GM13976 (cell line): ENCODE results near the gene CEMIP.

Experiments
- DNase-seq: peaks from one replicate; pipeline ENCODE4 v3.0.0; 2012; ENCODE audit warnings: low spot score
- CTCF ChIP-seq: IDR thresholded peaks from 2 replicates; pipeline ENCODE4 v1.5.1; 2012; ENCODE audit warnings: borderline replicate concordance, mild to moderate bottlenecking; ENCODE audit not compliant: insufficient read depth; ENCODE audit errors: extremely low read depth, missing control alignments, control extremely low read depth
- in situ Hi-C: fragments of 300-500 bp; cut with MboI; formaldehyde crosslinking; loops from one replicate; pipeline ENCODE4 v1.12.0; 2022; ENCODE audit warnings: low sequenced_read_pairs, mixed read lengths, inconsistent platforms; ENCODE audit not compliant: unreplicated experiment

The CEMIP gene

GRCh38 chr15:80773122-80773551 is 6.0 kb upstream of the CEMIP start:
- no peak for TF ChIP-seq CTCF
- DNase-seq: no peak
- in situ Hi-C loops: loop anchor here (10.0 kb wide), 1 partner anchor 318 kb away; no protein-coding TSS in a partner anchor

GRCh38 chr15:80773792-80774352 is 5.3 kb upstream of the CEMIP start:
- no peak for TF ChIP-seq CTCF
- DNase-seq: no peak
- in situ Hi-C loops: loop anchor here (10.0 kb wide), 1 partner anchor 319 kb away; no protein-coding TSS in a partner anchor

GRCh38 chr15:80774486-80774885 is 4.7 kb upstream of the CEMIP start:
- DNase-seq: no peak
- TF ChIP-seq CTCF: no peak
- in situ Hi-C loops: loop anchor here (10.0 kb wide), 1 partner anchor 320 kb away; no protein-coding TSS in a partner anchor

GRCh38 chr15:80775338-80775737 is 3.8 kb upstream of the CEMIP start:
- no peak for DNase-seq
- TF ChIP-seq CTCF: no peak
- in situ Hi-C loops: loop anchor here (10.0 to 25.0 kb wide), 3 partner anchors 187 to 487 kb away; no protein-coding TSS in a partner anchor

- peak; percentile 84 for TF ChIP-seq CTCF
- DNase-seq: peak; percentile 79
- in situ Hi-C loops: loop anchor here (10.0 to 25.0 kb wide), 3 partner anchors 186 to 486 kb away; no protein-coding TSS in a partner anchor
These were observed 2.6 kb upstream of the CEMIP start for GRCh38 chr15:80776420-80777045.

- DNase-seq: no peak
- in situ Hi-C loops: loop anchor here (10.0 to 25.0 kb wide), 3 partner anchors 185 to 485 kb away; no protein-coding TSS in a partner anchor
- no peak for TF ChIP-seq CTCF
These were observed 2.0 kb upstream of the CEMIP start for GRCh38 chr15:80777137-80777536.
